ENCODE data around the gene IRAK1BP1.
"Not testable (repeated sequence)": the region's sequence is repeated elsewhere in the genome, so short reads cannot be mapped to it uniquely, and the experiment has no call there.

IRAK1BP1 gene

DNA sequence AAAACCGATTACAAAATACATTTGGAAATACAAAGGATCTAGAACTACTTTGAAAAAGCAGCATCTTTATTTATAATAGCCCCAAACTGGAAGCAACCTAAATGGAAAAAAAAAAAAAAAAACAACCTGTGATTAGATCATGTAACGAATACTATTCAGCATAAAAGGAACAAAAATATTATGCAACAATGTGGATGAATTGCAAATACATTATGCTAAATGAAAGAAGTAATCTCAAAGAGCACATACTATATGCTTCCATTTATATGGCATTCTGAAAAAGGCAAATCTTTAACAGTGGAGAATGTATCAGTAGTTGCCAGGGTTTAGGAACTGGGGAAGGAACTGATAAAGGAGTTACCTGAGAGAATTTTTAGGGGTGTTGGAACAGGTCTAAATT lies 28.9 kb downstream of the IRAK1BP1 start:
- no peak for DNase-seq

DNA sequence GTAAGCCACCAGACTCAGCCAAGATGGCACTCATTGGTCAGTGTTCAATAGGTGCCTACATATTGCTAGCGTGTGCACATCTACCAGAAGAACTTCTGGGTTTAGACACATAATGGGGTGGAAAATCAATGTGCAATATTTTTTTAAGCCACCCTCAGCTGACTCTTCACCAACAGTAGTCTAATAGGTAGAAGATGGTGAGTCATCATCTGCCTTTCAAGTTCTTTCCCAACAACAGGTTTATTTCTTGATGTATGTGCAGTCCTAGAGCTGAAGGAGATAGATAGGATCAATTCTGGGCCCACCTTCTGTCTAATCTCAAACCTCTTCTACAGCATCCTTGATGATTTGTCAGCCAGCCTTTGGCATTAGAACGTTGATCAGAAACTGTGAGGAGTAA lies 41.3 kb downstream of the IRAK1BP1 start:
- no peak for DNase-seq

DNA sequence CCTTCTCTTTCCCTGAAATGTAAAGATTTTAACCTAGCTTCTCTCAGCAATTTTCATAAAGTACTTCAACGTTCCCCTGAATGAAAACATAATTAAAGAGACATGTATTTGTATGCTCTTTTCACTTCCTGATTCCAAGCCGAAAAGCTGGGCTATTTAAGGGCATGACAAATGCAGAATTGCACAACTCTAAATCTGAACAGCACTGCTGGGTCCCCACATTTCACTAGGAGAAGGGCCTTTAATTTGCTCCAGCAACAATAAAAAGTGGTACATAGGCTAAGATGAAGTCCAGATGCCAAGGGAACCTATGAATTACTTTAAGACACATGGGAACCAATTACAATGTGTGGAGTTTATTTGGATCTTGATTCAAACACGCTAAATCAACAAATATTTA lies 42.0 kb downstream of the IRAK1BP1 start:
- no peak for DNase-seq

DNA sequence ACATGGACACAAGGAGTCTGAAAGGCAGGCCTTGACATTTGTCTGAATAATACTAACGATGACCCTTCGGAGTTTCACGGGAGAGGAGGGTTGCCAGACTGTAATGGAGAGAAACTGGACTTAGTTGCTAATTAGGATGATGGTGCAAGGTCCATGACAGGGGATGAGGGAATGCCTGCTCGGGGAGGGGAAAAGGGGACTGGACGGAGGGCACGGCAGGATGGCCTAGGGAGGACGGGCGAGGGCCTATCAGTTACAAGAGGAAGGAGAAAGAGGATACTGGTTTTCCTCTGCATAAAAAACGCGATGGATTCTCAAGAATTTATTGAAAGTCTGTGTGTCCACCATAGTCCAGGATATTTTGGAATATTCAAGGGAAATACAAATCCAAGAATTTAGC lies 42.7 kb downstream of the IRAK1BP1 start:
- no peak for DNase-seq

DNA sequence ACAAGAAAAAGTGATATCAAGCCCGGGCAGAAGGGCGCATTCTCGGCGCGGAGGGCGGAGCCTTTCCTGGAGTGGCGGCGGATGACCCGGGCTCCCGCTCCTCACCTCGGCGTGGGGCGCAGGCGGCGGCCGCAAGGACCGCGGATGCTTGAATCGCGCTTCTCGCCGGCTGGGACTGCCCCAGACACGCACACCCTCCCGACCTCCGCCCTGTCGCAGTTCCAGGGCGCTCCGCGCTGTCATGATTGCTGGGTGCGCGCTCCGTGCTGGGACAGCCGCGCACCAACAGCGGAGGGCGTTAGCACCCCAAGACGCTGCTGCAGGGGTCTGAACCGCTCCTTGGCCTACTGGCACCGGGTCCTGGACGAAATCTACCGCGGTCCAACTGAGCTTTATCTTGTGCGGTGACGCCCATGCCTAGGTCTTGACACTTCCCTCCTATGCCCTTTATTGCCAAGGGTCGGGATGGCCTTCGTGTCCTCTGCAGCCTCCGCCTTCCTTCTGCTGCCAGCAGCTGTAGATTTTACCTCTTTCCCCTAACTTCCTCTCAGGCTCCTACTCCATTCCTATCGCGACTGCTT lies 43.3 kb downstream of the IRAK1BP1 start:
- DNase-seq: no peak

DNA sequence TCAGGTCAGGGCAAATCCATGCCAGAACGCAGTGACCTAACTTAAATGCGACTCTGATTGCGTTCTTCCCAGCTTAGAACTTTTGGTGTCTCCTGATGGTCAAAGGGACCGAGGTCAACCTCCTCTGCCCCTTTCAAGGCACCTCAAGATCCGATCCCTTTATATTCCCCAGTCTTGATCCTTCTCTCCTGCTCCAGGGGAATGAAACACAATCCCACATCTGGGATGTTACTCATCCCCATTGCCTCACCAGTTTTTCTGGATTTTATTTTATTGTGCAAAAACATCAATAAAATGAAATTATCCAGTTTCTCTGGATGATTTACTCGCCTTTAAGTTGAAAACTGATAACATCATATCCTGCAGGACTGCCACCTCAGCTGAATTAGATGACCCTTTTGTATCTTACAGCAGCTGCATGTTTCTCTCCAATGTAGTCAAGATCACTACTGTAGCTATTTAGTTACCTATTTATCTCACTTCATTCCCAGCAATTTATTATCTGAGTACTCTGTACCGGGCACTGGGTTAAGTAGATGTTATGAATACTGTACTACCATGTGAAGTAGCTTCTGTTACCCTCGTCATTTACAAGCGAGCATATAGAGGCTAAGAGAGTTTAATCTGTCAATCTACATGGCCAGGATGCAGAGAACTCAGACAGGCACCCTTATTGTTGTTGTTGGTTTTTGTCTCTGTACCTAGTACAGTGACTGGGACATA lies 44.0 kb downstream of the IRAK1BP1 start:
- DNase-seq: no peak

DNA sequence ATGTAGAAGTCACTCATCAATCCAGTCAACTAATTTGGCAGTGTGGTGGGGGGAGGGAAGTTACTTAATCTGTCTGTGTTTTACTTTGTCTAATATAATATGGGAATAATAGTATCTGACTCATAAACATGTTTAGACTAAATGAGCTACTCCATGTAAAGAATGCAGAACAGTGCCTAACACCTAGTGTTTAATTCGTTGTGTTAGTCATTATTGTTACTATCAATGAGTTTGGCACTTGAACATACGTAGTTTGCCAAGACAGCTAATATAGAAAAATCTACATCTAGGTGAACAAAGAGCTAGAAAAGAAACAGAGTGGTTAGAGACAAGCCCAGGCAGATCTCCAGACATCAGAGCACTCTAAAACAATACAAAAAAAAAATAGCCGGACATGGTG lies 49.1 kb downstream of the IRAK1BP1 start:
- no peak for DNase-seq

DNA sequence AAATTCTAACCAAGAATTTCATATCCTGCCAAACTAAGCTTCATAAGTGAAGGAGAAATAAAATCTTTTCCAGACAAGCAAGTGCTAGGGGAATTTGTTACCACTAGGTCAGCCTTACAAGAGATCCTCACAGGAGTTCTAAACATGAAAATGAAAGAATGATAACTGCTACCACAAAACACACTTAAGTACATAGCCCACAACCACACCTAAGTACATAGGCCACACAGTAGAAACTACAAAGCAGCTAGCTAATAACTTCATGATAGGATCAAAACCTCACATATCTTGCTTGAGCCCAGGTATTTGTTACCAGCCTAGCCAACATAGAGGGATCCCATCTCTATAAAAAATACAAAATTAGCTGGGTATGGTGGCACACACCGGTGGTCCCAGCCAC lies 50.4 kb downstream of the IRAK1BP1 start:
- DNase-seq: no peak

DNA sequence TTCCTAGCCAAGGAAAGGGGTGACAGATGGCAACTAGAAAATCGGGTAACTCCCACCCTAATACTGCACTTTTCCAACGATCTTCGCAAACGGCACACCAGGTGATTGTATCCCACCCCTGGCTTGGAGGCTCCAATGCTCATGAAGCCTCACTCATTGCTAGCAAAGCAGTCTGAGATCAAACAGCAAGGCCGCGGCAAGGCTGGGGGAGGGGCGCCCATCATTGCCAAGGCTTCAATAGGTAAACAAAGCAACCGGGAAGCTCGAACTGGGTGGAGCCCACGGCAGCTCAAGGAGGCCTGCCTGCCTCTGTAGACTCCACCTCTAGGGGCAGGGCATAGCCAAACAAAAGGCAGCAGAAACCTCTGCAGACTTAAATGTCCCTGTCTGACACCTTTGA lies 53.8 kb downstream of the IRAK1BP1 start:
- not testable (repeated sequence) for DNase-seq

DNA sequence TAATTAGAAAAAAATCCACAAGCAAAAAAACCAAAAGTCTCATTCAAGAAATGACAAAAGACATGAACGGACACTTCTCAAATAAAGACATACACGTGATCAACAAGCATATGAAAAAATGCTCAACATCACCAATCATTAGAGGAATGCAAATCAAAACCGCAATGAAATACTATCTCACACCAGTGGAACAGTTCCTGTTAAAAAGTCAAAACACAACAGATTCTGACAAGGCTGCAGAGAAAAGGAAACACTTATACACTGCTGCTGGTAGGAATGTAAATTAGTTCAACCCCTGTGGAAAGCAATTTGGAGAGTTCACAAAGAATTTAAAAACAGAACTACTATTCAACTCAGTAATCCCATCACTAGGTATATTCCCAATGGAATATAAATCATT lies 58.0 kb downstream of the IRAK1BP1 start:
- no peak for DNase-seq

DNA sequence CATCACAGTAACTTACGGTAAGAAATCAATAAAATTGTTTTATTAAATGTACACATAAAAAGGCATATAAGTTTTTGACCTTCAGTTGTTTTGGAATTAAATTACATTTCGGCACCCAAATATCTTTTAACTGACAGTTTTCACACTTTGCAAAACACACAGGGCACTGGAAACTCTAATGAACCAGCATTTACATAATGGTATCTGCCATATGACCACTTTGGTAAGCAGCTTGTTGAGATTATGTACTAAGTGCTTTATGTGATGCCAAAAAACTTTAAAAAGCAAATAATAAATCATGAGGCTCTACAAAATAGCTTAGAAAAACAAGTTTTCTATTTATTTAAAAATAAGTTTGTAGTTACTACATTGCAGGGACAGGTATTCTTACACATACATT lies 68.2 kb downstream of the IRAK1BP1 start:
- DNase-seq: no peak

DNA sequence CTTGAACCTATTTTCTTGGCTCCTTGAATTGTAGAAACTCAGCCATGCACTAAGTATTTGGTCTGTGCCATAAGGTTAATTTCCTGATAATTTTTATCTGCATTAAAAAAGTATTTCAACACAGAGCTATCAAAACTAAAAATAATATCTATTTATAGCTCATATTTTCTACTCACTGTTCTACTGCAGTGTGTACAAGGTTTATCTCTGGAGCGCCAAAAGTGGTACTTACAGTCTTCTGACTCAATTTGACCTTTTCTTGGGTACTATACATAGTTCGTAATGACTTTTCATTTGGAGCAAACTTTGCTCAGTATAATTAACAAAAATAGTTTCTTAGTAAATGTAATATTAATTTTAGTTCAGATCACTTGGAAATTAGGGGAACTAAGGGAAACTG lies 69.2 kb downstream of the IRAK1BP1 start:
- no peak for DNase-seq

DNA sequence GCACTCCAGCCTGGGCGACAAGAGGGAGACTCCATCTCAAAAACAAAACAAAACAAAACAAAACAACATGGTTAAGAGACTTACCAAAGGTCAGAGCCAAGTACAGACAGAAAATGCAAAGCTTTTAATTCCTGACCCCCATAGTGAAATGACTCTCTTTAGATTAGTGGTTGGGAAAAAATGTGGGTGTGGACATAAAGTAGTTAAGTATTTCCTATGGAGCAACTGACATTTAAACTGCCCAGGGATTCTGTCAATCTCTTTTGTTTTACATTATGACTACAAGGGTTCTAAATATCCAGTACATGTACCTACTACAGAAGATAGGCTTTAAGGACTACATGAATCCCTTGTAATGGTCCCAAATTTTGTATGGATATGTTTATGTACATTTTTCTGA lies 75.1 kb downstream of the IRAK1BP1 start:
- DNase-seq: no peak

DNA sequence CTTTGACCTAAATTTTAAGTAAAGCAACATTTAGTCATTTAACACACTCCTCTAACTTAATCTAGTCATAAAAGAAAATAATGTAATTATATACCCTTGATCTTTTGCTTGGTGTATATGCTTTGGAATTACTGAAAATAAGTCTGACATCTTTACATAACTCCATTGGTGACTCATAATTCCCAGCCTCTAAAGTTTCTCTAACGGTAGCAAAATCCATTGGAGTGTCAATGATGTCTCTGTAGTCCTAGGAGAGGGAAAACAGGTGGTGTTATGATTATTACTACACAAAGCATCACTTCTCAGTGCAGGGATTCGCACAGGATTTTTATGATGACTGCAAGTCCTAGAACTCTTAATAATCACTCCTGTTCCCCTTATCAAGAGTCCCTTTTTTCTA lies 80.2 kb downstream of the IRAK1BP1 start:
- no peak for DNase-seq

DNA sequence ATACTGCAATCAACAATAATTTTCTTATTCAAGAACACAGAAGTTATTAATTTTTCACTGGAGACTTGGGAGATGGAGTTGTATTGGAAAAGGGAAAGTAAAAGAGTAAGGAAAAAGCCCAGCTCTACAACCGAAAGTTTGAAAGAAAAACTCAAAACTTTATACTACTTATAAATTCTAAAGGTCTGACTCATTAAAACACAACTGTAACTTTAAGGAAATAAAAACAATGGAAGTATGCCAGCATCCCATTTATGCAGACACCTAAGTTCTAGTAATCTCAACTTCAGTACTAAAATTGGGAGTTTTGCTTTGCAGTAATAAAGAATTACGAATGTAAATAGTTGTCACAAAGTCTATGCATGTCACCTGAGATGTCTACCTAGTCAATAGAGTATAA lies 80.6 kb downstream of the IRAK1BP1 start:
- DNase-seq: no peak

DNA sequence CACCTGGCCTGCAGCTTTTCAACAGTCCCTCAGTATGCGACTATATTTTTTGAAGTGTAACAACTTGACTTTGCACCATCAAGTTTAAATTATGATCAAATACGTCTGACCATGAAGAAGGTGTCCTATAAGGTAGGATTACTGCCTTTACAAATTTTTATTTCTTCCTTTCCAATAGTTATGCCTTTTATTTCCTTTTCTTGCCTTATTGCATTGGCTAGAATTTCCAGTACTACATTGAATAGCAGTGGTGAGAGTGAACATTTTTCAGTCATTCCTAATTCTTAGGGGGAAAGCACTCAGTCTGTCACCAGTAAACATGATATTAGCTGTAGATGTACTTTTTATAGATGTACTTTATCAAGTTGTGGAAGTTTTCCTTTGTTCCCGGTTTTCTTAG lies 81.4 kb downstream of the IRAK1BP1 start:
- no peak for DNase-seq

DNA sequence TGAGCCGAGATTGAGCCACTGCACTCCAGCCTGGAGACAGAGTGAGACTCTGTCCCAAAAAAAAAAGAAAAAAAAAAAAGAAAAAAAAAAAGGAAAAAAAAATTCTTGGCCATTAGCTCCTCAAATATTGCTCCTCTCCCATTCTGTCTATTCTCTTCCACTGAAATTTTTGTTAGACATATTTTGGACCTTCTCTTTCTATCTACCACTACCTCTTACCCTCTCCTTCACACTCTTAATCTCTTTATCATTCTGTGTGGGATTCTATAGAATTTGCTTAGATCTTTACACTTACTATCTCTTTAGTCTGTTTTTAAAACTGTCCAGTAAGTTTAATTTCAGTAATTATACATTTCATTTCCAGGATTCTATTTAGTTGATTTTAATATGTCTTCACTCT lies 85.0 kb downstream of the IRAK1BP1 start:
- DNase-seq: no peak
